ENCODE results near the gene MAPK13.

DNA sequence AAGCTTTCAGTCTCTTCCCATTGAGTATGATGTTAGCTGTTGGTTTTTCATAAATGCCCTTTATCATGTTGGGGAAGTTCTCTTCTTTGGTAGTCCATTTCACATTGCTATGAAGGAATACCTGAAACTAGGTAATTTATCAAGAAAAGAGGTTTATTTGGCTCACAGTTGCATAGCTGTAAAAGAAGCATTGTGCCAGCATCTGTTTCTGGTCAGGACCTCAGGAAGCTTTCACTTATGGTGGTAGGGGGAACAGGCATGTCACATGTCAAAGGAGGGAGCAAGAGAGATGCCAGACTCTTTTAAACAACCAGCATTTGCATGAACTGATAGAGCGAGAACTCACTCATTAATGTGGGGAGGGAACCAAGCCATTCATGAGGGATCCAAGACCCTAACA, 48.0 kb upstream of the MAPK13 start:
- TF ChIP-seq POLR2A (IDR thresholded peaks at IDR 0.05): no peak
- TF ChIP-seq, protein P1, sequence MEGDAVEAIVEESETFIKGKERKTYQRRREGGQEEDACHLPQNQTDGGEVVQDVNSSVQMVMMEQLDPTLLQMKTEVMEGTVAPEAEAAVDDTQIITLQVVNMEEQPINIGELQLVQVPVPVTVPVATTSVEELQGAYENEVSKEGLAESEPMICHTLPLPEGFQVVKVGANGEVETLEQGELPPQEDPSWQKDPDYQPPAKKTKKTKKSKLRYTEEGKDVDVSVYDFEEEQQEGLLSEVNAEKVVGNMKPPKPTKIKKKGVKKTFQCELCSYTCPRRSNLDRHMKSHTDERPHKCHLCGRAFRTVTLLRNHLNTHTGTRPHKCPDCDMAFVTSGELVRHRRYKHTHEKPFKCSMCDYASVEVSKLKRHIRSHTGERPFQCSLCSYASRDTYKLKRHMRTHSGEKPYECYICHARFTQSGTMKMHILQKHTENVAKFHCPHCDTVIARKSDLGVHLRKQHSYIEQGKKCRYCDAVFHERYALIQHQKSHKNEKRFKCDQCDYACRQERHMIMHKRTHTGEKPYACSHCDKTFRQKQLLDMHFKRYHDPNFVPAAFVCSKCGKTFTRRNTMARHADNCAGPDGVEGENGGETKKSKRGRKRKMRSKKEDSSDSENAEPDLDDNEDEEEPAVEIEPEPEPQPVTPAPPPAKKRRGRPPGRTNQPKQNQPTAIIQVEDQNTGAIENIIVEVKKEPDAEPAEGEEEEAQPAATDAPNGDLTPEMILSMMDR (IDR thresholded peaks at IDR 0.05): no peak
